Sigmoid colon (tissue), 7 donors: ENCODE results near the gene NME4. TPM values are rescaled to one million over a fixed set of nuclear protein-coding genes. Genes with fewer than 3 reads are reported as not detected.

Experiments used
- DNase-seq: peaks from one replicate; pipeline ENCODE4 v3.0.0-alpha.2; 2019
- H3K27ac ChIP-seq, 4 donors: fragments of 200-600 bp; sonication (generic); one replicate each; pipeline ENCODE4 v1.5.1; 2016 to 2019; ENCODE audit warnings: mild to moderate bottlenecking in 1 of 4
- H3K27me3 ChIP-seq, 3 donors: fragments of 200-600 bp; sonication (generic); one replicate each; pipeline ENCODE4 v1.5.1; 2019; ENCODE audit warnings: mild to moderate bottlenecking in 1 of 3
- H3K36me3 ChIP-seq, 4 donors: fragments of 200-600 bp; sonication (generic); one replicate each; pipeline ENCODE4 v1.5.1; 2016 to 2019
- H3K4me1 ChIP-seq, 4 donors: fragments of 200-600 bp; sonication (generic); one replicate each; pipeline ENCODE4 v1.5.1; 2017 to 2019
- H3K4me3 ChIP-seq, 4 donors: fragments of 200-600 bp; sonication (generic); one replicate each; pipeline ENCODE4 v1.5.1; 2017 to 2019; ENCODE audit warnings: mild to moderate bottlenecking in 2 of 4, moderate library complexity in 1 of 4
- H3K9me3 ChIP-seq, 4 donors: fragments of 200-600 bp in 3 of 4; sonication (generic) in 3 of 4; one replicate each; pipeline versions ENCODE4 v1.5.1 to v1.6.1; 2013 to 2019
- EP300 ChIP-seq, 4 donors: sonication (generic); formaldehyde crosslinking; IDR thresholded peaks; one replicate each; pipeline ENCODE4 v1.6.1; 2017; ENCODE audit warnings: antibody characterized with exemption in 4 of 4
- POLR2A ChIP-seq, 2 donors: fragments of 450-650 bp; IDR thresholded peaks; one replicate each; pipeline ENCODE4 v1.6.1; 2016; ENCODE audit warnings: antibody characterized with exemption in 2 of 2, mild to moderate bottlenecking in 2 of 2, moderate library complexity in 2 of 2
- POLR2AphosphoS5 ChIP-seq, 4 donors: sonication (generic); formaldehyde crosslinking; IDR thresholded peaks; one replicate each; pipeline ENCODE4 v1.6.1; 2017; ENCODE audit warnings: antibody characterized with exemption in 4 of 4
- WGBS, 2 donors: extraction: QIAGEN DNeasy Blood & Tissue Kit; methylation state at CpG; one replicate each; pipeline ENCODE4 v1.1.7; 2013; 5-methylcytosine and 5-hydroxymethylcytosine counted together
- intact Hi-C: fragments of 100-400 bp; cut with DNase I; formaldehyde crosslinking; loops from one replicate; pipeline ENCODE4 v1.15.1; 2023
- polyA plus RNA-seq, 3 donors: library from polyadenylated mRNA; stranded (reverse); fragments of 200-250 nt; gene quantifications; one replicate each; pipeline ENCODE4 v1.2.3, GENCODE V29; 2013
- total RNA-seq, 4 donors: library from RNA; depleted of rRNA; stranded (reverse); fragments of >200 nt; gene quantifications; one replicate each; pipeline ENCODE4 v1.1.0, GENCODE V29; 2016
- TF ChIP-seq, protein P1 (sequence below), 4 experiments: fragments of 450-650 bp in 3 of 4; fragments of 200-600 bp in 1 of 4; IDR thresholded peaks; one replicate each; pipeline ENCODE4 v1.5.1; 2016 to 2019; ENCODE audit warnings: antibody characterized with exemption in 4 of 4, mild to moderate bottlenecking in 3 of 4, moderate library complexity in 2 of 4
- donor health status: healthy with polysubstance abuse.
- donor health status: Bipolar disorder and iron deficiency.
- donor health status: healthy.

The NME4 gene
- total and polyA plus RNA-seq, 7 donors = 39.6 to 281 (median 138) TPM

DNA sequence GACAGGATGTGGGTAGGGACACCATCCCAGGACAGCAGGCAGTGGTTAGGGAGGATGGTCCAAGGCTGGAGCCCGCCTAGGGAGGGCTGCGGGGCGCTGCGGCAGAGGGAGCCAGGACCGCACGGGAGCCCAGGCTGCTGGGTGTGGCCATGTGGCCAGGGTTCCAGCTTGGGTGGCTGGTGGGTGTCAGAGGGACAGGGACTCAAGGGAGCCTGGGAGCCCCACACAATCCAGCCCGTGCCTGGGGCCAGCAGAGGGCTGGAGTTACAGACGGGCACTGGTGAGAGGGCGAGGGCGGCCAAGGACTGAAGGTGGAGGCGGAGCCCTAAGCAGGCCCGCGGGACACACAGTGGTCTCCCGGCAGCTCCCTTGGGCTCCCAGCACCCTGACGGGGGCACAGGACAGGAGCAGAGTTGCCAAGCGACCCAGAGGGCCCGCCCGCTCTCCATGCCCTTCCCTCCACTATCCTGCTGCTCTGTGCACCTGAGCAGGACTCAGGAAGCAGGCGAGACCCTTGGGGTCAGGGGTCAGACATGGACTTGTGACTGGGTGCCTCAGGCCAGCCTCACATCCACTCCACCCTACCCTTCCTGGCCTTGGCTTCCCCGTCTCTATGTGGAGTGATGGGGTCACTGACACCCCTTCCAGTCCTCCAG, 33.8 kb upstream of the NME4 start:
- Histone ChIP-seq H3K27me3 (peaks cover 0 to 20% (median 13%) of the 10 kb centered on the region in 3 donors), H3K36me3 (peaks cover 11 to 20% (median 15%) of the 10 kb centered on the region in 4 donors), H3K27ac (no peak overlapping the region), H3K9me3 (no peaks in the 10 kb centered on the region), H3K4me3 (no peak overlapping the region), H3K4me1 (no peaks in the 10 kb centered on the region)
- TF ChIP-seq, protein P1, sequence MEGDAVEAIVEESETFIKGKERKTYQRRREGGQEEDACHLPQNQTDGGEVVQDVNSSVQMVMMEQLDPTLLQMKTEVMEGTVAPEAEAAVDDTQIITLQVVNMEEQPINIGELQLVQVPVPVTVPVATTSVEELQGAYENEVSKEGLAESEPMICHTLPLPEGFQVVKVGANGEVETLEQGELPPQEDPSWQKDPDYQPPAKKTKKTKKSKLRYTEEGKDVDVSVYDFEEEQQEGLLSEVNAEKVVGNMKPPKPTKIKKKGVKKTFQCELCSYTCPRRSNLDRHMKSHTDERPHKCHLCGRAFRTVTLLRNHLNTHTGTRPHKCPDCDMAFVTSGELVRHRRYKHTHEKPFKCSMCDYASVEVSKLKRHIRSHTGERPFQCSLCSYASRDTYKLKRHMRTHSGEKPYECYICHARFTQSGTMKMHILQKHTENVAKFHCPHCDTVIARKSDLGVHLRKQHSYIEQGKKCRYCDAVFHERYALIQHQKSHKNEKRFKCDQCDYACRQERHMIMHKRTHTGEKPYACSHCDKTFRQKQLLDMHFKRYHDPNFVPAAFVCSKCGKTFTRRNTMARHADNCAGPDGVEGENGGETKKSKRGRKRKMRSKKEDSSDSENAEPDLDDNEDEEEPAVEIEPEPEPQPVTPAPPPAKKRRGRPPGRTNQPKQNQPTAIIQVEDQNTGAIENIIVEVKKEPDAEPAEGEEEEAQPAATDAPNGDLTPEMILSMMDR (IDR thresholded peaks at IDR 0.05) = no peak
- TF ChIP-seq POLR2AphosphoS5 (IDR thresholded peaks at IDR 0.05) (no peak), POLR2A (IDR thresholded peaks at IDR 0.05) (no peak), EP300 (IDR thresholded peaks at IDR 0.05) (no peak)
- 25 to 68% methylated on average over 20 of the region's 20 CpGs for whole genome bisulfite sequencing, 2 donors
- no peak for DNase-seq
- intact Hi-C loops = no loop called here

DNA sequence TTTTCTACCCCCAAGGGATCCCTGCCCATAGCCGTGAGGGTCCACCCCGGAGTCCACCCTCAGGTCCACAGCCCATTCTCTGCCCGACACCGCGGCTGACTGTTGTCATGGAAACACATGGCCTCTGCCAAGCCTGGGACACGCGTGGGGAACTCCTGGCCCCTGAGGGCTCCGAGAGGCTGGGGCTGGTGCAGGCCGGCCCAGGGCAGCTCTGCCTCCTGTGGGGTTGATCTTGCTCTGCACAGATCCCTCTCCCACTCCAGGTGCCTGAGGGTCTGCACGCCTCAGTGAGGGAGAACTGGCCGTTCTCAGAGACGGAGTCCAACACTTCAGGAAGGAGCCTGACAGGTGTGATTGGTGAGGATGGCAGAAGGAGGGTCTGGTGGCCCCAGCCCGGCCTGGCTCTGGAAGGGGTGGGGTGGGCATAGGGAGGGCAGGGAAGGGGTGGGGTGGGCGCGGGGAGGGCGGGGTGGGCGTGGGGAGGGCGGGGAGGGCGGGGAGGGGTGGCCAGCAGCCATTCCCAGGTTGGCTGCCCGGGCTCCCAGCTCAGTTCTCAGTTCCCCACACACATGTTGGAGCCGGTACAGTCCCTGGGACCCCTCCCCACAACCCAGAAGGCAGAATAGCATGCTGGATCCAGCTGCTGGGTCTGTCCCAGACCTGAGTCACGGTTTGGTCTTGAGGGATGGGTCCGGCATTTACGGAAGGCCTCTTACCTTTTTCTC, 33.1 kb upstream of the NME4 start:
- intact Hi-C loops = no loop called here
- no peak overlapping the region for H3K27ac ChIP-seq
- TF ChIP-seq EP300 (IDR thresholded peaks at IDR 0.05) = no peak
- TF ChIP-seq POLR2AphosphoS5 (IDR thresholded peaks at IDR 0.05) = no peak
- no peak for TF ChIP-seq POLR2A (IDR thresholded peaks at IDR 0.05)
- TF ChIP-seq, protein P1 (IDR thresholded peaks at IDR 0.05) = no peak
- no peak for DNase-seq
- no peaks in the 10 kb centered on the region for H3K9me3 ChIP-seq
- H3K4me1 ChIP-seq = no peaks in the 10 kb centered on the region
- 18 to 35% methylated on average over 22 to 24 of the region's 24 CpGs for WGBS, 2 donors
- H3K4me3 ChIP-seq = no peak overlapping the region
- peaks cover 11 to 27% (median 21%) of the 10 kb centered on the region in 4 donors for H3K36me3 ChIP-seq
- H3K27me3 ChIP-seq = peaks cover 0 to 20% (median 13%) of the 10 kb centered on the region in 3 donors

DNA sequence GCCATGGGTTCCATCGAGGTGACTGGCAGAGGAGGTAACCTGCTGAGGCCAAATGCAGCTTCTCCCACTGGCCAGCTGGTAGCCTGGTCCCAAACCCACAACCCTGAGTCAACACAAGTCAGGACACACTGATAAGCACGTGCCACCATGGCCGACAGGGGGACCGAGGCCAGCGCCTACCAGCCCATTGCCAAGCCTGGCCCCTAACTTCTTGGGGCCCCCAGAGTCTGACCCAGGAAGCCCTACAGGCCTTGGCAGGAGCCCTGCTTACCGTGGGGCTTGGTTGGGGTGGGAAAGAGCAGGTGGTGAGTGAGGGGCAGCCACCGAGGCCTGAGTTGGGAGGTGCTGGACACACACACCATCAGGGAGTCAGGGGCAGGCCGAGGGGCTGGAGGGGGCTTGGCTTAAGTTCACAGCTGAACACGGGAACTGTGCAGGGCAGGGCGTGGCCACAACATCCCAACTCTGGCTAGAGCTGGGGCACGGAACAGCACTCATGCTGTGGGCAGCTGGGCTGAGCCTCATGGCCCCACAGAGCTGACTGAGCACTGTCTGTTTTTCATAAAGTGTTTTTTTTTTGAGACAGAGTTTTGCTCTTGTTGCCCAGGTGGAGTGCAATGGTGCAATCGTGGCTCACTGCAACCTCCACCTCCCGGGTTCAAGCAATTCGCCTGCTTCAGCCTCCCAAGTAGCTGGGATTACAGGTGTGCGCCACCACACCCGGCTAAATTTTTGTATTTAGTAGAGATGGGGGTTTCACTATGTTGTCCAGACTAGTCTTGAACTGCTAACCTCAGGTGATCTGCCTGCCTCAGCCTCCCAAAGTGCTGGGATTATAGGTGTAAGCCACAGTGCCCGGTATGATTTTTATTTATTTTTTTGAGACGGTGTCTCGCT, 32.2 kb upstream of the NME4 start:
- 47 to 63% methylated on average over 19 of the region's 19 CpGs for WGBS, 2 donors
- H3K9me3 ChIP-seq = no peaks in the 10 kb centered on the region
- H3K36me3 ChIP-seq = peaks cover 11 to 28% (median 22%) of the 10 kb centered on the region in 4 donors
- H3K27ac ChIP-seq = no peak overlapping the region
- H3K27me3 ChIP-seq = peaks cover 0 to 20% (median 13%) of the 10 kb centered on the region in 3 donors
- H3K4me3 ChIP-seq = no peak overlapping the region
- H3K4me1 ChIP-seq = peaks cover 0 to 7% (median 7%) of the 10 kb centered on the region in 4 donors
- TF ChIP-seq POLR2AphosphoS5 (IDR thresholded peaks at IDR 0.05) = peak in 1 of 4 donors; percentile 9
- TF ChIP-seq EP300 (IDR thresholded peaks at IDR 0.05) = no peak
- TF ChIP-seq, protein P1 (IDR thresholded peaks at IDR 0.05) = no peak
- no peak for TF ChIP-seq POLR2A (IDR thresholded peaks at IDR 0.05)
- intact Hi-C loops = no loop called here
- no peak for DNase-seq

DNA sequence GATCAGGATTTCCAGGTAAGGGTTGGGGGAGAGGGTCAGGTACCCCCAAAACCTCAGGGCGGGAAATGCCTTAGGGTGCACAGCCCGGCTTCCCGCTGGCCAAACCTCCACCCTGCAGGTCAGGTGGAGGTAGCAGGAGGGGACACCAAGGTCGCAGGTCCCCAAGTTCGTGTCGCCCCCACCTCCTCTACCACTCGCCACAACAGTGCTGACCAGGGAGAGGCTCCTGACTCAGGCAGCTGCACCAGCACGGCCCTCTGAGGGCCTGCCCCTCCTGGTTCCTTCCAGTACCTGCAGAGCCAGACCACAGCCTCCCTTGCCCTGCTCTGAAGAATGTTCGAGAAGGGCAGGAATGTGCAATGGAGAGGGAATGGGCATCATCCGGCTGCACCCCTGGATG, 30.5 kb upstream of the NME4 start:
- intact Hi-C loops = no loop called here
- peaks cover 0 to 20% (median 13%) of the 10 kb centered on the region in 3 donors for H3K27me3 ChIP-seq
- TF ChIP-seq POLR2AphosphoS5 (IDR thresholded peaks at IDR 0.05) = no peak
- TF ChIP-seq, protein P1 (IDR thresholded peaks at IDR 0.05) = no peak
- no peak for TF ChIP-seq EP300 (IDR thresholded peaks at IDR 0.05)
- no peak for TF ChIP-seq POLR2A (IDR thresholded peaks at IDR 0.05)
- DNase-seq = no peak
- H3K36me3 ChIP-seq = peaks cover 11 to 29% (median 22%) of the 10 kb centered on the region in 4 donors
- no peaks in the 10 kb centered on the region for H3K9me3 ChIP-seq
- H3K4me3 ChIP-seq = no peak overlapping the region
- no peak overlapping the region for H3K27ac ChIP-seq
- H3K4me1 ChIP-seq = peaks cover 3 to 20% (median 18%) of the 10 kb centered on the region in 4 donors
- 92 to 95% methylated on average over 10 of the region's 10 CpGs for WGBS, 2 donors
